ENCODE data around the gene ZCCHC13.
"Not testable (repeated sequence)": the region's sequence is repeated elsewhere in the genome, so short reads cannot be mapped to it uniquely, and the experiment has no call there.

Gene ZCCHC13

GRCh38 chrX:74304016-74304415 lies at the start of gene ZCCHC13:
Gene ZCCHC13 (plus strand): TSS chrX:74304180. CDS start chrX:74304267, 87 bp downstream.
- TF ChIP-seq CTCF (IDR thresholded peaks at IDR 0.05; ENCODE audit: insufficient read depth, low read length, poor library complexity, severe bottlenecking), result no peak

GRCh38 chrX:74258111-74258510 lies 45.9 kb upstream of the ZCCHC13 start:
- not testable (repeated sequence) for H3K36me3 ChIP-seq (ENCODE audit: control insufficient read depth, insufficient read depth, low read length); H3K4me3 ChIP-seq (replicated peaks; ENCODE audit: low read depth, low read length); H3K27me3 ChIP-seq (replicated peaks; ENCODE audit: control insufficient read depth, insufficient read depth, low read length); DNase-seq (ENCODE audit: extremely low read depth, insufficient read length)

More at GRCh38 chrX:74304016-74304415, at the start of gene ZCCHC13:
- Histone ChIP-seq H3K27me3 (replicated peaks; ENCODE audit: control insufficient read depth, insufficient read depth, low read length) (no peaks in the 10 kb centered on the region), H3K36me3 (ENCODE audit: control insufficient read depth, insufficient read depth, low read length) (no peaks in the 10 kb centered on the region), H3K4me3 (replicated peaks; ENCODE audit: low read depth, low read length) (no peak within 1 kb of the TSS)
- no peak for DNase-seq (ENCODE audit: extremely low read depth, insufficient read length)

GRCh38 chrX:74259885-74260491 lies 44.0 kb upstream of the ZCCHC13 start:
- no peaks in the 10 kb centered on the region for H3K27me3 ChIP-seq (replicated peaks; ENCODE audit: control insufficient read depth, insufficient read depth, low read length)
- H3K36me3 ChIP-seq (ENCODE audit: control insufficient read depth, insufficient read depth, low read length), result no peaks in the 10 kb centered on the region; the same call in 1 of the 2 replicates
- no peak overlapping the region for H3K4me3 ChIP-seq (replicated peaks; ENCODE audit: low read depth, low read length)
- no peak for TF ChIP-seq CTCF (IDR thresholded peaks at IDR 0.05; ENCODE audit: insufficient read depth, low read length, poor library complexity, severe bottlenecking)
- no peak for DNase-seq (ENCODE audit: extremely low read depth, insufficient read length)

GRCh38 chrX:74262452-74263209 lies 41.3 kb upstream of the ZCCHC13 start:
- Histone ChIP-seq H3K27me3 (replicated peaks; ENCODE audit: control insufficient read depth, insufficient read depth, low read length) (no peaks in the 10 kb centered on the region), H3K4me3 (replicated peaks; ENCODE audit: low read depth, low read length) (no peak overlapping the region), H3K36me3 (ENCODE audit: control insufficient read depth, insufficient read depth, low read length) (no peaks in the 10 kb centered on the region; the same call in 1 of the 2 replicates)
- TF ChIP-seq CTCF (IDR thresholded peaks at IDR 0.05; ENCODE audit: insufficient read depth, low read length, poor library complexity, severe bottlenecking), result no peak
- DNase-seq (ENCODE audit: extremely low read depth, insufficient read length), result no peak

- no peak for TF ChIP-seq CTCF (IDR thresholded peaks at IDR 0.05; ENCODE audit: insufficient read depth, low read length, poor library complexity, severe bottlenecking)
- Histone ChIP-seq H3K36me3 (ENCODE audit: control insufficient read depth, insufficient read depth, low read length) (no peaks in the 10 kb centered on the region), H3K27me3 (replicated peaks; ENCODE audit: control insufficient read depth, insufficient read depth, low read length) (no peaks in the 10 kb centered on the region), H3K4me3 (replicated peaks; ENCODE audit: low read depth, low read length) (no peak overlapping the region)
- DNase-seq (ENCODE audit: extremely low read depth, insufficient read length), result no peak
These were observed 33.6 kb upstream of the ZCCHC13 start for GRCh38 chrX:74270393-74270792.

GRCh38 chrX:74272230-74272629 lies 31.8 kb upstream of the ZCCHC13 start:
- no peak for DNase-seq (ENCODE audit: extremely low read depth, insufficient read length)
- H3K36me3 ChIP-seq (ENCODE audit: control insufficient read depth, insufficient read depth, low read length), result no peaks in the 10 kb centered on the region
- H3K27me3 ChIP-seq (replicated peaks; ENCODE audit: control insufficient read depth, insufficient read depth, low read length), result no peaks in the 10 kb centered on the region
- no peak overlapping the region for H3K4me3 ChIP-seq (replicated peaks; ENCODE audit: low read depth, low read length)
- no peak for TF ChIP-seq CTCF (IDR thresholded peaks at IDR 0.05; ENCODE audit: insufficient read depth, low read length, poor library complexity, severe bottlenecking)
